Uterus (tissue), 2 donors: ENCODE data around the gene COL23A1.

Source experiments
- POLR2A ChIP-seq, 2 donors: fragments of 450-650 bp; IDR thresholded peaks; one replicate each; pipeline ENCODE4 v1.6.1; 2016; ENCODE audit warnings: antibody characterized with exemption in 2 of 2, mild to moderate bottlenecking in 1 of 2, moderate library complexity in 1 of 2
- TF ChIP-seq, protein P1 (sequence below), 4 experiments: fragments of 200-600 bp in 2 of 4; fragments of 450-650 bp in 2 of 4; sonication (generic) in 2 of 4; IDR thresholded peaks; one replicate each; pipeline ENCODE4 v1.5.1; 2016 to 2019; ENCODE audit warnings: antibody characterized with exemption in 4 of 4, mild to moderate bottlenecking in 2 of 4, moderate library complexity in 1 of 4

DNA sequence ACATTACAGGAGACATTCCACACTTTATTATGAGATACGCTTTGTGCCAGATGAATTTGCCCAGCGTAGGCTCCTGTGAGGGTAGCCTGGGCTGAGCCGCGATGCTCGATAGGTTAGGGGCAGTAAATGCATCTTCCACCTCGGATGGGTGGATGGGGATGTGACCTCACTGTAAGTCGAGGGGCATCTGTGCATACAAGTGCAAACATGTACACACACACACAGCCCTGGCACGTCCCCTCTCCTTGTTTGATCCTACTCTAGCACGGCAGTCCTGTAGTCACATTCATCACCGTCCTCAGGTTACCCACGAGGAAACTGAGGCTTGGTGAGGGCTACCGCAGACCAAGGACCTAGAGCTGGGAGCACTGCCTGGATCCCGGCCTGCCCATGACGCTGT lies 166.8 kb downstream of the COL23A1 start:
- TF ChIP-seq, protein P1, sequence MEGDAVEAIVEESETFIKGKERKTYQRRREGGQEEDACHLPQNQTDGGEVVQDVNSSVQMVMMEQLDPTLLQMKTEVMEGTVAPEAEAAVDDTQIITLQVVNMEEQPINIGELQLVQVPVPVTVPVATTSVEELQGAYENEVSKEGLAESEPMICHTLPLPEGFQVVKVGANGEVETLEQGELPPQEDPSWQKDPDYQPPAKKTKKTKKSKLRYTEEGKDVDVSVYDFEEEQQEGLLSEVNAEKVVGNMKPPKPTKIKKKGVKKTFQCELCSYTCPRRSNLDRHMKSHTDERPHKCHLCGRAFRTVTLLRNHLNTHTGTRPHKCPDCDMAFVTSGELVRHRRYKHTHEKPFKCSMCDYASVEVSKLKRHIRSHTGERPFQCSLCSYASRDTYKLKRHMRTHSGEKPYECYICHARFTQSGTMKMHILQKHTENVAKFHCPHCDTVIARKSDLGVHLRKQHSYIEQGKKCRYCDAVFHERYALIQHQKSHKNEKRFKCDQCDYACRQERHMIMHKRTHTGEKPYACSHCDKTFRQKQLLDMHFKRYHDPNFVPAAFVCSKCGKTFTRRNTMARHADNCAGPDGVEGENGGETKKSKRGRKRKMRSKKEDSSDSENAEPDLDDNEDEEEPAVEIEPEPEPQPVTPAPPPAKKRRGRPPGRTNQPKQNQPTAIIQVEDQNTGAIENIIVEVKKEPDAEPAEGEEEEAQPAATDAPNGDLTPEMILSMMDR (IDR thresholded peaks at IDR 0.05), result no peak
- no peak for TF ChIP-seq POLR2A (IDR thresholded peaks at IDR 0.05)
